ENCODE results near the gene UBE2E1.

Gene UBE2E1

GRCh38 chr3:23864931-23865330 is 59.2 kb downstream of the UBE2E1 start:
- TF ChIP-seq RAD21 (IDR thresholded peaks at IDR 0.05; ENCODE audit: low read depth): no peak
- no peak for TF ChIP-seq YY1 (IDR thresholded peaks at IDR 0.05; ENCODE audit: low read depth)
- TF ChIP-seq REST (IDR thresholded peaks at IDR 0.05; ENCODE audit: low read depth): no peak
- TF ChIP-seq EGR1 (IDR thresholded peaks at IDR 0.05): no peak
- TF ChIP-seq MAX (IDR thresholded peaks at IDR 0.05): no peak
- TF ChIP-seq TCF12 (IDR thresholded peaks at IDR 0.05; ENCODE audit: low read depth): no peak

GRCh38 chr3:23865595-23866396 is 60.0 kb downstream of the UBE2E1 start:
- TF ChIP-seq TCF12 (IDR thresholded peaks at IDR 0.05; ENCODE audit: low read depth) (no peak), RAD21 (IDR thresholded peaks at IDR 0.05; ENCODE audit: low read depth) (no peak), YY1 (IDR thresholded peaks at IDR 0.05; ENCODE audit: low read depth) (no peak), ZBTB7A (IDR thresholded peaks at IDR 0.05; ENCODE audit: low read depth) (no peak)

- no peak for TF ChIP-seq TCF12 (IDR thresholded peaks at IDR 0.05; ENCODE audit: low read depth)
- no peak for TF ChIP-seq YY1 (IDR thresholded peaks at IDR 0.05; ENCODE audit: low read depth)
- no peak for TF ChIP-seq CEBPB (IDR thresholded peaks at IDR 0.05)
- TF ChIP-seq USF1 (IDR thresholded peaks at IDR 0.05): no peak
- TF ChIP-seq REST (IDR thresholded peaks at IDR 0.05; ENCODE audit: low read depth): no peak
- TF ChIP-seq RAD21 (IDR thresholded peaks at IDR 0.05; ENCODE audit: low read depth): no peak
- TF ChIP-seq EP300 (IDR thresholded peaks at IDR 0.05; ENCODE audit: borderline replicate concordance): no peak
- TF ChIP-seq MAX (IDR thresholded peaks at IDR 0.05): no peak
- no peak for TF ChIP-seq FOXM1 (IDR thresholded peaks at IDR 0.05; ENCODE audit: borderline replicate concordance, low read depth)
- TF ChIP-seq ZBTB7A (IDR thresholded peaks at IDR 0.05; ENCODE audit: low read depth): no peak
- no peak for TF ChIP-seq TEAD4 (IDR thresholded peaks at IDR 0.05)
- TF ChIP-seq CREB1 (IDR thresholded peaks at IDR 0.05; ENCODE audit: low read depth): no peak
- no peak for TF ChIP-seq NFIC (IDR thresholded peaks at IDR 0.05)
- no peak for TF ChIP-seq TAF1 (IDR thresholded peaks at IDR 0.05; ENCODE audit: low read depth)
- no peak for TF ChIP-seq EGR1 (IDR thresholded peaks at IDR 0.05)
These were observed 61.6 kb downstream of the UBE2E1 start for GRCh38 chr3:23867400-23867799.

- TF ChIP-seq MAX (IDR thresholded peaks at IDR 0.05): no peak
- no peak for TF ChIP-seq ZBTB7A (IDR thresholded peaks at IDR 0.05; ENCODE audit: low read depth)
- TF ChIP-seq TAF1 (IDR thresholded peaks at IDR 0.05; ENCODE audit: low read depth): no peak
- no peak for TF ChIP-seq EP300 (IDR thresholded peaks at IDR 0.05; ENCODE audit: borderline replicate concordance)
- no peak for TF ChIP-seq TEAD4 (IDR thresholded peaks at IDR 0.05)
- no peak for TF ChIP-seq NFIC (IDR thresholded peaks at IDR 0.05)
- TF ChIP-seq TCF12 (IDR thresholded peaks at IDR 0.05; ENCODE audit: low read depth): no peak
- no peak for TF ChIP-seq YY1 (IDR thresholded peaks at IDR 0.05; ENCODE audit: low read depth)
- no peak for TF ChIP-seq REST (IDR thresholded peaks at IDR 0.05; ENCODE audit: low read depth)
- no peak for TF ChIP-seq USF1 (IDR thresholded peaks at IDR 0.05)
- TF ChIP-seq FOXM1 (IDR thresholded peaks at IDR 0.05; ENCODE audit: borderline replicate concordance, low read depth): no peak
- no peak for TF ChIP-seq EGR1 (IDR thresholded peaks at IDR 0.05)
- no peak for TF ChIP-seq RAD21 (IDR thresholded peaks at IDR 0.05; ENCODE audit: low read depth)
- TF ChIP-seq CREB1 (IDR thresholded peaks at IDR 0.05; ENCODE audit: low read depth): no peak
- TF ChIP-seq CEBPB (IDR thresholded peaks at IDR 0.05): no peak
These were observed 62.1 kb downstream of the UBE2E1 start for GRCh38 chr3:23867838-23868237.

Measured in Ishikawa (cell line).